ENCODE measurements around the gene USP31. TPM values are rescaled to one million over a fixed set of nuclear protein-coding genes. Genes with fewer than 3 reads are reported as not detected.

USP31 gene
- total RNA-seq, 1 experiment from 2014 or later: 23.6 TPM

DNA sequence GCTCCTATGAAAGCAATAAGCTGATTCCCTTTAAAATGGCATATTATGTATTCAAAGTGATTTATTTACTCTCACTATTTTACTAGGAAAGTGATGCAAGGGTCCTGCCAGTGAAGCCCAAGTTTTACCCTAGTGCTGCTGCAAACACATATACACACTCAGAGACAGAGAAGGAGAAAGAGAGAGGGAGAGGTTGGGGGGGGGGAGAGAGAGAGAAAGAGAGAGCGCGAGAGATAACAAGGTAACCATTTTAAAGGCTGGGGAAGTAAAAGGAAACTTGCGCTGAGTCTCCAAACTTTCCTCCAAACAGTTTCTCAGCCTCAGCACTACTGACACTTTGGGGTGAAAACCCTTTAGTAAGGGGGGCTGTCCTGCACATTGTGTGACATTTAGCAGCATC is 5.9 kb downstream of the USP31 start:
- Mint-ChIP-seq H3K4me1 (ENCODE audit: low read depth, unreplicated experiment) (peaks cover 24% of the 10 kb centered on the region), H3K9me3 (ENCODE audit: low read depth, unreplicated experiment) (peaks cover 5% of the 10 kb centered on the region), H3K27me3 (ENCODE audit: unreplicated experiment) (no peaks in the 10 kb centered on the region), H3K4me3 (ENCODE audit: low read depth, unreplicated experiment) (no peak overlapping the region), H3K27ac (ENCODE audit: unreplicated experiment) (no peak overlapping the region), H3K36me3 (ENCODE audit: insufficient read depth, unreplicated experiment) (peaks cover 22% of the 10 kb centered on the region)
- no TSS peak for BruUV-seq (replicated peaks)
- intact Hi-C loops (cut with micrococcal nuclease; ENCODE audit: unreplicated experiment): loop anchor here (10.0 kb wide), 1 partner anchor 59 kb away; no protein-coding TSS in a partner anchor
- TF ChIP-seq, protein P1, sequence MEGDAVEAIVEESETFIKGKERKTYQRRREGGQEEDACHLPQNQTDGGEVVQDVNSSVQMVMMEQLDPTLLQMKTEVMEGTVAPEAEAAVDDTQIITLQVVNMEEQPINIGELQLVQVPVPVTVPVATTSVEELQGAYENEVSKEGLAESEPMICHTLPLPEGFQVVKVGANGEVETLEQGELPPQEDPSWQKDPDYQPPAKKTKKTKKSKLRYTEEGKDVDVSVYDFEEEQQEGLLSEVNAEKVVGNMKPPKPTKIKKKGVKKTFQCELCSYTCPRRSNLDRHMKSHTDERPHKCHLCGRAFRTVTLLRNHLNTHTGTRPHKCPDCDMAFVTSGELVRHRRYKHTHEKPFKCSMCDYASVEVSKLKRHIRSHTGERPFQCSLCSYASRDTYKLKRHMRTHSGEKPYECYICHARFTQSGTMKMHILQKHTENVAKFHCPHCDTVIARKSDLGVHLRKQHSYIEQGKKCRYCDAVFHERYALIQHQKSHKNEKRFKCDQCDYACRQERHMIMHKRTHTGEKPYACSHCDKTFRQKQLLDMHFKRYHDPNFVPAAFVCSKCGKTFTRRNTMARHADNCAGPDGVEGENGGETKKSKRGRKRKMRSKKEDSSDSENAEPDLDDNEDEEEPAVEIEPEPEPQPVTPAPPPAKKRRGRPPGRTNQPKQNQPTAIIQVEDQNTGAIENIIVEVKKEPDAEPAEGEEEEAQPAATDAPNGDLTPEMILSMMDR (IDR thresholded peaks at IDR 0.05; ENCODE audit: unreplicated experiment): no peak
- CTCF ChIA-PET: no interaction called here
- no peak for DNase-seq

DNA sequence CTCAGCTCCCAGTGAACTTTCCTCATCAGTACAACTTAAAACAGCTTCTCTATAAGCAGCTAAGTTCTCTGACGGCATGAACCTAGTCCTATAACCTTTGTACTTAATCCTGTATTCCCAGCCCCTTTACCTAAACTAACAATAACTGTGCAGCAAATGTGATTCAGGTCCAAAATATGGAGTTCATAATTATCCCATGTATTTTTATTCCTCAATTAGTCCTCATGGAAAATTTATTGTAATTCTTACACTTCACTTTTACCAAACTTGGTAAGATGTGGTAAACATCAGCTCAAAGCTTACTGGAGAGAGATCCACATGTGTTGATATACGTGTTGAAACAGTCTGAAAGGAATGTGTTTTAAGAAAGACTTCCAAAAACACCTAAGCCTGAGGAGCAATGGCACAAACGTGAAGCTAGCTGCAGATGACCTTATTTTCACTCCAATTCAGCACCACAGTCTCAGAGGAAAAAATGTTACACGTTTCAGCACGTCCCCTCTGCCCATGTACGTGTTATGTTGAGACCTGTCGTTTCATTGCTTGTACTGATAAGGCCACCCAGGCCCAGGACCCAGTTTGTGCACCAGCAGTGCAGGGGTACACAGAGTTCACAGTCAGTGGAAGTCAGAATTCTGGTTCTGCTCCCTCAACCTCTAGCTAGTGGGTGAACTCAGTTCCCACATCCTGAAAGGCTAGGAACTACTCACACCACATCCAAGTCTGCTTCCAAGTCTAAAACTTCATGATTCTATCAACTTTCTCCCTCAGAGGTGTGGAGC is 7.1 kb downstream of the USP31 start:
- DNase-seq: no peak
- no peak overlapping the region for H3K27ac Mint-ChIP-seq (ENCODE audit: unreplicated experiment)
- BruUV-seq (replicated peaks): no TSS peak
- CTCF ChIA-PET: no interaction called here
- no peaks in the 10 kb centered on the region for H3K27me3 Mint-ChIP-seq (ENCODE audit: unreplicated experiment)
- intact Hi-C loops (cut with micrococcal nuclease; ENCODE audit: unreplicated experiment): loop anchor here (10.0 kb wide), 1 partner anchor 57 kb away; no protein-coding TSS in a partner anchor
- H3K36me3 Mint-ChIP-seq (ENCODE audit: insufficient read depth, unreplicated experiment): peaks cover 10% of the 10 kb centered on the region
- TF ChIP-seq, protein P1 (IDR thresholded peaks at IDR 0.05; ENCODE audit: unreplicated experiment): no peak
- peaks cover 11% of the 10 kb centered on the region for H3K9me3 Mint-ChIP-seq (ENCODE audit: low read depth, unreplicated experiment)
- peaks cover 18% of the 10 kb centered on the region for H3K4me1 Mint-ChIP-seq (ENCODE audit: low read depth, unreplicated experiment)
- no peak overlapping the region for H3K4me3 Mint-ChIP-seq (ENCODE audit: low read depth, unreplicated experiment)

DNA sequence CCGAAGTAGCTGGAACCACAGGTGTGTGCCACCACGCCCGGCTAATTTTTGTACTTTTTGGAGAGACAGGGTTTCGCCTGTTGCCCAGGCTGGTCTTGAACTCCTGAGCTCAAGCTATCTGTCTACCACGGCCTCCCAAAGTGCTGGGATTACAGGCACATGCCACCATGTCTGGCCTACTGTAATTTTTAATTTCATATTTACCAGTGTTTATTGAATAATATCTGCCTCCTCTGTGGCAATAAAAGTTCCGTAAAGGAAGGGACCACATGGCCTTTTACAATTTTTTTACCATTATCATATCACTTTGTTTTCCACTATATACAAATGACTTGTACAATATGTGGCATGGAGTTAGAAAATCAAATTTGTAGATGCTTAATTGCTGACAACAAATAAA is 7.8 kb downstream of the USP31 start:
- intact Hi-C loops (cut with micrococcal nuclease; ENCODE audit: unreplicated experiment): loop anchor here (10.0 kb wide), 1 partner anchor 57 kb away; no protein-coding TSS in a partner anchor
- Mint-ChIP-seq H3K27ac (ENCODE audit: unreplicated experiment) (no peak overlapping the region), H3K4me1 (ENCODE audit: low read depth, unreplicated experiment) (peaks cover 14% of the 10 kb centered on the region), H3K4me3 (ENCODE audit: low read depth, unreplicated experiment) (no peak overlapping the region), H3K36me3 (ENCODE audit: insufficient read depth, unreplicated experiment) (peaks cover 7% of the 10 kb centered on the region), H3K27me3 (ENCODE audit: unreplicated experiment) (no peaks in the 10 kb centered on the region), H3K9me3 (ENCODE audit: low read depth, unreplicated experiment) (peaks cover 11% of the 10 kb centered on the region)
- TF ChIP-seq, protein P1 (IDR thresholded peaks at IDR 0.05; ENCODE audit: unreplicated experiment): no peak
- CTCF ChIA-PET: no interaction called here
- BruUV-seq (replicated peaks): no TSS peak
- no peak for DNase-seq

DNA sequence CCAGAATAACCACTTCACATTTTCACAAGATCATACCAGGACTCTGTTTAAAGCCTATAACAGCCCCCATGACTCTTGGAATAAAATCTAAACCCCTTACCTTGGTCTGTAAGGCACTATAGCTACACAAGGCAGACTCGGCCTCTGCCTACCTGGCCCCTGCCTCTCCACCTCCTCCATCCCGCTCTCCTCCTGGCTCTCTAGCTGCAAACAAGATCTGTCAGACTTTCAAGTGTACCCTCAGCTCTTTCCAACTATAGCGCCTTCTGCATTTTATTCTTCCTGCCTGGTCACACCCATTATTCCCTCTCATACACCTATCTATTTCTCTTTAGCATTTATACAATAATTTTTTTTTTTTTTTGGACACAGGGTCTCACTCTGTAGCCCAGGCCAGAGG is 8.2 kb downstream of the USP31 start:
- Mint-ChIP-seq H3K27ac (ENCODE audit: unreplicated experiment) (no peak overlapping the region), H3K36me3 (ENCODE audit: insufficient read depth, unreplicated experiment) (peaks cover 7% of the 10 kb centered on the region)

More for the DNA sequence above, 8.2 kb downstream of the USP31 start:
- TF ChIP-seq, protein P1 (IDR thresholded peaks at IDR 0.05; ENCODE audit: unreplicated experiment): no peak
- BruUV-seq (replicated peaks): no TSS peak
- CTCF ChIA-PET: interaction anchor here (0.5 kb wide), 1 partner anchor 40 kb away, joined by 3 read pairs; no protein-coding TSS in a partner anchor
- H3K4me3 Mint-ChIP-seq (ENCODE audit: low read depth, unreplicated experiment): no peak overlapping the region
- intact Hi-C loops (cut with micrococcal nuclease; ENCODE audit: unreplicated experiment): loop anchor here (10.0 kb wide), 1 partner anchor 56 kb away; no protein-coding TSS in a partner anchor
- DNase-seq: no peak
- peaks cover 14% of the 10 kb centered on the region for H3K4me1 Mint-ChIP-seq (ENCODE audit: low read depth, unreplicated experiment)
- H3K9me3 Mint-ChIP-seq (ENCODE audit: low read depth, unreplicated experiment): peaks cover 11% of the 10 kb centered on the region
- H3K27me3 Mint-ChIP-seq (ENCODE audit: unreplicated experiment): no peaks in the 10 kb centered on the region

Data from Calu3 (cell line).